Measurements from ENCODE around the gene FKRP. TPM values are rescaled to one million over a fixed set of nuclear protein-coding genes. Genes with fewer than 3 reads are reported as not detected.

The FKRP gene
- total and polyA plus RNA-seq, 2 of the 13 experiments (the other 11 are each of a cell fraction or from before 2014, with no cell fraction given) = 7.3 to 9.8 TPM

DNA sequence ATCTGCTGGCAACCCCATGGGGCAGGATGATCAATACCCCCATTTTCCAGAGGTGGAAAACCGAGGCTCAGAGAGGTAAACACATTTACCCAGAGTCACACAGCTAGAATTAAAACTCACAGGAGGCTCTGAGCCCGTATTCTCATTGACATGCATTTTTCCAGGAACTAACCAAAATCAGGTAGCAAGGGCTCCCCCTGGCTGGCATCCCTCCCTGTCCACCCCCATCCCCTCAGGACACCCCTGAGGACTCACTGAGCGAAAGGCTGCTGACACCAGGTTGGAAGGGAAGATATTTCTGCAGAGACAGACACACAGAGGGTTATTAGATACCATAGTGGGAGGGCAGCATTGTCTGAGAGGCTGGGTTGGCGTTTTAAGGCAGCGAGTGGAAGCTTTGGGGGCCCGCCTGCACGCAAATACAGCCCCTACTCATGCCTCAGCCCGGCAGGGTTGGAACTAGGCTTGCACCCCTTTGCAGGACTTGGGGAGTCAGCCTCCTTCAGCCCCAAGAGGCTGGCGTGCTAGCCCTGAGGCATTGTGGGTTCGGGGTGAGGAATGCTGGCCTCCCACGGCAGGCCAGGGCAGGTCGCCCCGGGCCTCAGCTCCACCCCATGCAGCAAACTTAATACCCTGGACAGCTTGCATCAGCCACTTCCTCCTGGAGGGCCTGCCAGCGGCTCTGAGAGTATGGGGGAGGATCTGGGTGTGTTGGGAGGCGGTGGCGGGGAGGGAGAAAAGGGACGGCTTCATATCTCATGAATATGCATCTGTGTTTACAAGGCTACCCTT, 38.6 kb downstream of the FKRP start (continued):
- TF ChIP-seq, protein P1, sequence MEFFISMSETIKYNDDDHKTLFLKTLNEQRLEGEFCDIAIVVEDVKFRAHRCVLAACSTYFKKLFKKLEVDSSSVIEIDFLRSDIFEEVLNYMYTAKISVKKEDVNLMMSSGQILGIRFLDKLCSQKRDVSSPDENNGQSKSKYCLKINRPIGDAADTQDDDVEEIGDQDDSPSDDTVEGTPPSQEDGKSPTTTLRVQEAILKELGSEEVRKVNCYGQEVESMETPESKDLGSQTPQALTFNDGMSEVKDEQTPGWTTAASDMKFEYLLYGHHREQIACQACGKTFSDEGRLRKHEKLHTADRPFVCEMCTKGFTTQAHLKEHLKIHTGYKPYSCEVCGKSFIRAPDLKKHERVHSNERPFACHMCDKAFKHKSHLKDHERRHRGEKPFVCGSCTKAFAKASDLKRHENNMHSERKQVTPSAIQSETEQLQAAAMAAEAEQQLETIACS (CRISPR knock-in tag; IDR thresholded peaks at IDR 0.05) = no peak
- TF ChIP-seq KLF12 (CRISPR knock-in tag; IDR thresholded peaks at IDR 0.05; ENCODE audit: borderline replicate concordance) = no peak
- no peak for TF ChIP-seq ZNF138 (CRISPR knock-in tag; IDR thresholded peaks at IDR 0.05; ENCODE audit: low read depth)
- no peak for TF ChIP-seq SRSF9 (IDR thresholded peaks at IDR 0.05; ENCODE audit: borderline replicate concordance, insufficient read depth, low read depth, low read length, poor library complexity, severe bottlenecking)
- TF ChIP-seq ZNF652 (CRISPR knock-in tag; IDR thresholded peaks at IDR 0.05; ENCODE audit: borderline replicate concordance, low read depth) = no peak
- no peak for TF ChIP-seq SYNCRIP (IDR thresholded peaks at IDR 0.05; ENCODE audit: insufficient read depth, low read depth, low read length)
- no peak for TF ChIP-seq ZBTB38 (CRISPR knock-in tag; IDR thresholded peaks at IDR 0.05)
- no peak; the same call in 1 of the 2 replicates for TF ChIP-seq ATF7-NPFF (CRISPR knock-in tag; IDR thresholded peaks at IDR 0.05; ENCODE audit: low read depth)
- TF ChIP-seq MXI1 (IDR thresholded peaks at IDR 0.05; ENCODE audit: borderline replicate concordance, low read depth, low read length) = no peak
- peak; percentile 88 for TF ChIP-seq YEATS4 (CRISPR knock-in tag; IDR thresholded peaks at IDR 0.05; ENCODE audit: borderline replicate concordance)
- no peak for TF ChIP-seq ZNF850 (CRISPR knock-in tag; conservative IDR thresholded peaks at IDR 0.05)
- no peak for TF ChIP-seq ZFP82 (CRISPR knock-in tag; IDR thresholded peaks at IDR 0.05; ENCODE audit: borderline replicate concordance)
- no peak for TF ChIP-seq ATM (IDR thresholded peaks at IDR 0.05; ENCODE audit: borderline replicate concordance)
- TF ChIP-seq, protein P2, sequence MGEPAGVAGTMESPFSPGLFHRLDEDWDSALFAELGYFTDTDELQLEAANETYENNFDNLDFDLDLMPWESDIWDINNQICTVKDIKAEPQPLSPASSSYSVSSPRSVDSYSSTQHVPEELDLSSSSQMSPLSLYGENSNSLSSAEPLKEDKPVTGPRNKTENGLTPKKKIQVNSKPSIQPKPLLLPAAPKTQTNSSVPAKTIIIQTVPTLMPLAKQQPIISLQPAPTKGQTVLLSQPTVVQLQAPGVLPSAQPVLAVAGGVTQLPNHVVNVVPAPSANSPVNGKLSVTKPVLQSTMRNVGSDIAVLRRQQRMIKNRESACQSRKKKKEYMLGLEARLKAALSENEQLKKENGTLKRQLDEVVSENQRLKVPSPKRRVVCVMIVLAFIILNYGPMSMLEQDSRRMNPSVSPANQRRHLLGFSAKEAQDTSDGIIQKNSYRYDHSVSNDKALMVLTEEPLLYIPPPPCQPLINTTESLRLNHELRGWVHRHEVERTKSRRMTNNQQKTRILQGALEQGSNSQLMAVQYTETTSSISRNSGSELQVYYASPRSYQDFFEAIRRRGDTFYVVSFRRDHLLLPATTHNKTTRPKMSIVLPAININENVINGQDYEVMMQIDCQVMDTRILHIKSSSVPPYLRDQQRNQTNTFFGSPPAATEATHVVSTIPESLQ (CRISPR knock-in tag; conservative IDR thresholded peaks at IDR 0.05) = no peak
- no peak for TF ChIP-seq SMAD9 (CRISPR knock-in tag; IDR thresholded peaks at IDR 0.05)
- TF ChIP-seq FLYWCH1 (CRISPR knock-in tag; IDR thresholded peaks at IDR 0.05) = no peak
- no peak for TF ChIP-seq ZNF572 (CRISPR knock-in tag; IDR thresholded peaks at IDR 0.05)
- TF ChIP-seq, protein P3, sequence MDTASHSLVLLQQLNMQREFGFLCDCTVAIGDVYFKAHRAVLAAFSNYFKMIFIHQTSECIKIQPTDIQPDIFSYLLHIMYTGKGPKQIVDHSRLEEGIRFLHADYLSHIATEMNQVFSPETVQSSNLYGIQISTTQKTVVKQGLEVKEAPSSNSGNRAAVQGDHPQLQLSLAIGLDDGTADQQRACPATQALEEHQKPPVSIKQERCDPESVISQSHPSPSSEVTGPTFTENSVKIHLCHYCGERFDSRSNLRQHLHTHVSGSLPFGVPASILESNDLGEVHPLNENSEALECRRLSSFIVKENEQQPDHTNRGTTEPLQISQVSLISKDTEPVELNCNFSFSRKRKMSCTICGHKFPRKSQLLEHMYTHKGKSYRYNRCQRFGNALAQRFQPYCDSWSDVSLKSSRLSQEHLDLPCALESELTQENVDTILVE (CRISPR knock-in tag; IDR thresholded peaks at IDR 0.05) = no peak
- TF ChIP-seq, protein P4, sequence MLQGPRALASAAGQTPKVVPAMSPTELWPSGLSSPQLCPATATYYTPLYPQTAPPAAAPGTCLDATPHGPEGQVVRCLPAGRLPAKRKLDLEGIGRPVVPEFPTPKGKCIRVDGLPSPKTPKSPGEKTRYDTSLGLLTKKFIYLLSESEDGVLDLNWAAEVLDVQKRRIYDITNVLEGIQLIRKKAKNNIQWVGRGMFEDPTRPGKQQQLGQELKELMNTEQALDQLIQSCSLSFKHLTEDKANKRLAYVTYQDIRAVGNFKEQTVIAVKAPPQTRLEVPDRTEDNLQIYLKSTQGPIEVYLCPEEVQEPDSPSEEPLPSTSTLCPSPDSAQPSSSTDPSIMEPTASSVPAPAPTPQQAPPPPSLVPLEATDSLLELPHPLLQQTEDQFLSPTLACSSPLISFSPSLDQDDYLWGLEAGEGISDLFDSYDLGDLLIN (CRISPR knock-in tag; IDR thresholded peaks at IDR 0.05; ENCODE audit: borderline replicate concordance) = no peak
- TF ChIP-seq JUND (CRISPR knock-in tag; IDR thresholded peaks at IDR 0.05) = no peak
- TF ChIP-seq, protein P5, sequence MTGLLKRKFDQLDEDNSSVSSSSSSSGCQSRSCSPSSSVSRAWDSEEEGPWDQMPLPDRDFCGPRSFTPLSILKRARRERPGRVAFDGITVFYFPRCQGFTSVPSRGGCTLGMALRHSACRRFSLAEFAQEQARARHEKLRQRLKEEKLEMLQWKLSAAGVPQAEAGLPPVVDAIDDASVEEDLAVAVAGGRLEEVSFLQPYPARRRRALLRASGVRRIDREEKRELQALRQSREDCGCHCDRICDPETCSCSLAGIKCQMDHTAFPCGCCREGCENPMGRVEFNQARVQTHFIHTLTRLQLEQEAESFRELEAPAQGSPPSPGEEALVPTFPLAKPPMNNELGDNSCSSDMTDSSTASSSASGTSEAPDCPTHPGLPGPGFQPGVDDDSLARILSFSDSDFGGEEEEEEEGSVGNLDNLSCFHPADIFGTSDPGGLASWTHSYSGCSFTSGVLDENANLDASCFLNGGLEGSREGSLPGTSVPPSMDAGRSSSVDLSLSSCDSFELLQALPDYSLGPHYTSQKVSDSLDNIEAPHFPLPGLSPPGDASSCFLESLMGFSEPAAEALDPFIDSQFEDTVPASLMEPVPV (CRISPR knock-in tag; IDR thresholded peaks at IDR 0.05) = no peak
